ENCODE measurements around the gene BTBD2.

BTBD2 gene

DNA sequence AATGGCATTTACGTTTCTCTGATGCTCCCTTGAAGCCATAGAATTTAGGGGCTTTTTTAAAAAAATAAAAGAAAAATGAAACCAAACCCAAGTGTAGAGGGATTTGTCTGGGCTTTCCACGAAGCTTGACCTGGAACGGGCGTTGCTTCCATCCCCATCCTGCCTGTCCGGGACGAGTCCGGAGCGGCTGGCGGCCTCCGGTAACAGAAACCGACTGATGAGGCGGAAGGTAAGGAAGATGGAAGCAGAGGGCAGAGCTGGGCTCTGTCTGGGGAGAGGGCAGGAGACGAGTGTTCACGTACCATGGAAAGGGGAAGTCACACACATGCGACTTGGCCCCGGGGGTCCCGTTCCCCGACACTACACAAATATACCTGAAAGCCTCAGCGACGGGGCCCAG lies 34.3 kb downstream of the BTBD2 start:
- DNase-seq = no peak

DNA sequence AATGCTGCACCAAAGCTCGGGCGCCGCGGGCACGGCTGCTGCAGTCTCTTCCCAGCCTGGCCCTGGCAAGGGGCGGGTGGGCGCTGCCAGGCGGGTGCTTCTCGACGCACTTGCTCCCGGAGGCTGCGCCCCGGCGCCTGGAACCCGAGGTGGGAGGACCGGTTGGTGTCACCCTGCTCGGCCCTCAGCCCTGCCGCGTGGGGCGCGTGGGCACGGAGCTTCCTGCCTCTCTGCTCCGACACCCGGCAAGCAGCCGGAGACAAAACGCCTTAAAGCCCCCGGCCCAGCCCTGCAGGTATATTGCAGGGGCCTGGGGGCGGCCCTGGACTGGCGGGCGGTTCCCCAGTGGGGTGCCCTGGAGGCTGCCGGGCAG lies 34.7 kb downstream of the BTBD2 start:
- DNase-seq = no peak

DNA sequence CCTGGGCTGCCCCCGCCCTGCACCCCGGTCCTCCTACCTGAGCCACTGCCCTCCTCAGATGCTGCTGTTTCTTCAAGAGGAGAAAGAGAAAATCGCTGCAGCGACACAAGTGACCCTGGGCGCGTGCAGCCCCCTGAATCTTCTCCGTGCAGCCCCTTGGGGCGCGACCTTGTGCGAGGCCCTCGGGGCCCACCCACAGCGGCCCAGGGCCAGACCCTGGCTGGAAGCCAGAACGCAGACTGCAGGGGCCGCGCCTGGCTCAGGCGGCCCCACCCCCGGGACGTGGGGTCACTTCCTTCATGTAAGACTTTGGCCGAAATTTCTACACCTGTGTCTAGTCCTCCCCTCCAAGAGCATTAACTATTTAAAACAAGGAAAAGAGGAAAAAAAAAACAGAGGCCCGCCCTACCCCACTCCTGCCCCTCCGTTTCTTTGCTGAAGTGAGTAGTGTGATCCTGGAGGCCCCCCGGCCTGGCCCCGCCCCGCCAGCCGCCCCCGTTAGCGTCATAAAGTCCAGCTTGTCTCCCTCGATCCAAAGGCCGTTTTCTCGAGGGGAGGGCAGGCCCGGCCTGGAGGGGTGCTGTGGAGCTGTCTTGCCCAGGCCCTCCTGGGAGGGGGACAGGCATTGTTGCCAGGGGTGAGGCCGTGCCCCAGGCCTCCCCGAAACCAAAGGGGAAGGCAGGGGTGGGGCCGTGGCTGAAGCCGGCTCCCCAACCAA lies 35.3 kb downstream of the BTBD2 start:
- DNase-seq = no peak

DNA sequence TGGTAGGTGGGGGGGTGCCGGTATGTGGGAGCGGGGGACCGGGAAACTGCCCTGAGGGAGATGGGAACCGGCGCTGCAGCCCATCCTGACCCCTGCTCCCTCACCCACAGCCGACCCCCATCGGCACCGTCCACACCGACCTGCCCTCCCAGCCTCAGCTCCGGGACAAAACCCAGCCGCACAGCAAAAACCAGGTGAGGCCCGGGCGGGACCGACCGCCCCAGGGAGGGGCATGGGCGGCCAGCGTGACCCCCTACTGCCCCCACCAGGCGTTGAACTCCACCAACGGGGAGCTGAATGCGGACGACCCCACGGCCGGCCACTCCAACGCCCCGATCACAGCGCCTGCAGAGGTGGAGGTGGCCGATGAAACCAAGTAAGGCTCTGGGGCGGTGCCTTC lies 35.9 kb downstream of the BTBD2 start:
- no peak for DNase-seq

DNA sequence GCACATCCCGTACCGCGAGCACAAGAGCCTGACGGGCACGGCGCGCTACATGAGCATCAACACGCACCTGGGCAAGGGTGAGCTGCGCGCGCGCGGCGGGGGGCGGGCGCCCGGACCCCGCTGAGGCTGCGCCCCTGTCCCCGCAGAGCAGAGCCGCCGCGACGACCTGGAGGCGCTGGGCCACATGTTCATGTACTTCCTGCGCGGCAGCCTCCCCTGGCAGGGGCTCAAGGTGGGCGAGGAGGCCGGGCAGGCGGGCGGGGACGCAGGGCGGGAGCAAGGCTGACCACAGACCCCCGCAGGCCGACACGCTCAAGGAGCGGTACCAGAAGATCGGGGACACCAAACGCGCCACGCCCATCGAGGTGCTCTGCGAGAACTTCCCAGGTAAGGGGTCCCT lies 36.5 kb downstream of the BTBD2 start:
- DNase-seq = no peak

DNA sequence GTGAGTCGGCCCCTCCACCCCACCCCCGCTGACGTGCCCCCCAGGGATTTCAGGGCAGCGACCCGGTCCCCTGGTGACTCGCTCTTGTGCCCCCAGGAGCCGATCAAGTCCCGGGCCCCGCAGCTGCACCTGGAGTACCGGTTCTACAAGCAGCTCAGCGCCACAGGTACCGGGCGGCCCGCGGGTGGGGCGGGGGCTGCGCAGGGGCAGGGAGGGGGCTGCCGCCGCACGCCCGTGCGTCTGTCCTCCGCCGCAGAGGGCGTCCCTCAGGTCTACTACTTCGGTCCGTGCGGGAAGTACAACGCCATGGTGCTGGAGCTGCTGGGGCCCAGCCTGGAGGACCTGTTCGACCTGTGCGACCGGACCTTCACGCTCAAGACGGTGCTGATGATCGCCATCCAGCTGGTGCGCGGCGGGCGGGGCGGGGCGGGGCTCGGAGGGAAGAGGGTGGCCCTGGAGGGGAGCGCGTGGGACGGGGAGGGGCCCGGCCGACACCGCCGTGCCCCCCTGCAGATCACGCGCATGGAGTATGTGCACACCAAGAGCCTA lies 37.1 kb downstream of the BTBD2 start:
- no peak for DNase-seq

DNA sequence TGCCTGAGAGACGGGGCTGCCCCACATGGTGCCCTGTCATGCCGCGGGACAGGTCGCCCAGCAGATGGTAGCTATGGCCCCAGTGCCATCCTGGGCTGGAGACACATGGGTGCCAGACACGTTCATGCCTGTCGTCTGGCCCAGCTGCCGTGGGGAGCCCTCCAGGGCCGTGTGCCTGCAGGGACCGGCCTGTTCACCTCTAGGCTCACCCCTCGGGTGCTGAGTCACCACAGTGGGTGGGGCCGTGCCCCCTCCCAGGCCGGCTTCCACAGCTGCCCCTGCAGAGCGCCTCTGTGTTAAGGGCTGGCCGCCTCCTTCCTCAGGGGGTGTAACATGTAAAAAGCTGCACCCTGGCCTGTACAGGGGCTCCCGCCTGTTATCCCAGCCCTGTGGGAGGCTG lies 38.4 kb downstream of the BTBD2 start:
- no peak for DNase-seq

DNA sequence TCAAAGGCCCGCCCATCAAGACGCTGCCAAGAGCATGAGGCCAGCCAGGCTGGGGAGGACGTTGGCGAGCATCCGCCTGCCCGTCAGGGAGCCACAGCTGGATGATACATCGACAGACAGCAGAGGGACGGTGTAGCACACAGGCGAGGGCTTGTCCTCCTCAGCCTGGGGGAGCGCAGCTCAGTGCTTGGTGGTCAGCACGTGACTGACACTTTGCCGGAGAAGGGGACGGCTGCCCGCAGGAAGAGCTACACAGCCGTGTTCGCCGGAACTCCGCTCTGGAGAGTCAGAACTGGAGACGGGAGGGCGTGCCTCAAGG lies 40.4 kb downstream of the BTBD2 start:
- DNase-seq = no peak

DNA sequence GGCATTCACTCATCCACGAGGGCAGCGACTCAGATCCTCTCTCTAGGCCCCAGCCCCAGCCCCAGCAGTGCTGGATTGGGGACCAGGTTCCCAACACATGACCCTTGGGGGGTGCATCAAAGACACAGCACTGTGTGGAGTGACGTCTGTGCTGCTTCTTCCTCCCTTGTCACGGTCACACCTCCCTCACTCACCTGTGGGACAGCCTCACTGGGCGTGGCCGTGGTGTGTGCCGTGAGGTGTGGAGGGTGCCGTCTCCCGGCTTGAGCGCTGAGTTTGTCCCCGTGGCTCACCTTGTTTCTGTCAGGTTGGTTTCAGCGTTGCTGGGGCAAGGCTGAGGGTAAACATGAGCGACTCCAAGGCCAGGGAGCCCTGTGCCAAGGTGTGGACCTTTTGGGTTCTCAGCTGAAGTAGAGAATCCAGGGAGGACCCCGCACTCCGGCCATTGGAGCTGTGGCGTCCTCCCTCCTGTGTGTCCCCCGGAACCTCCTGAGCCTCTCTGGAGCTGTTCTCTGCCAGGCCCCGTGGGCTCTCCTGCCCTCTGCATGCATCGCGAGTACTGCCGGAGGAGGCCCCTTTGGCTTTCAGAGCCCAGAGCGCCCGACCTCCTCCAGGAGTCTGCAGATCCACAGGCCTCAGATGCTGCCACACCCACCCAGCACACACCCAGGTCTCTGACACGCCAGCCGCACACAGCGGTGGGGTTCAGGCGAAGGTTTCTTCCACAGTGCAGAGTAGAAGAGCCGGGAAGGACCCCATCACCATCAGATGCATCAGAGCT lies 40.9 kb downstream of the BTBD2 start:
- DNase-seq = no peak

DNA sequence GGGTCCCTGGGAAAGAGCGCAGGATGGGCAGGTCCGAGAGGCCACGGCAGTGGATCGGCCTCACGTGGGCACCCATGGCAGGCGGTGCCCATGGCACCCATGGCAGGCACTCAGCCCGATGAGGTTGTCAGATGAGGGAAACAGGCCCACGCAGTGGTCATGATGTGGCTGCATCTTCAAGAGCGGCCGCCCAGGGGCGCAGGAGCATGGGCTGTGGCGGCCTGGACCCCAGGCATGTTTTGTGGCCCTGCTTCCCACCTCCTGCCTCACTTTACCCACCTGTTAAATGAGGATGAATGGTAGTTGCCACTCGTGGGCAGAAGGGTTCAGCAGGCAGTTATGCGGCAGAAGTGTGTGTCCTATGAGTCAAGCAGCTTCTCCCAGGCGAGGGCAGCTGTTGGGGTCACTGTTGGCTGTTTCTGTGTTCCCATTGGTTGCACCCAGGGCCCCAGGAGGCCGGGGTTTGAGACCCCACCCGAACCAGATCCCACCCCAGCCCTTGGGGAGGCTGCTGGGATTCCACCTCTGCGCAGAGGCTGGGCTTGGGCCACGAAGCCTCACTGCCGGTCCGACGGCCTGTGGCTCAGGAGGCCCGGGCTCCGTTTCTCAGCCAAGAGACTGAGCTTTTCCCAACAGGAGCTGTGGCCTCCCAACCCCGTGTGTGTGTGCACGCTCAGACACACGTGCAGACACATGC lies 44.6 kb downstream of the BTBD2 start:
- DNase-seq = no peak

DNA sequence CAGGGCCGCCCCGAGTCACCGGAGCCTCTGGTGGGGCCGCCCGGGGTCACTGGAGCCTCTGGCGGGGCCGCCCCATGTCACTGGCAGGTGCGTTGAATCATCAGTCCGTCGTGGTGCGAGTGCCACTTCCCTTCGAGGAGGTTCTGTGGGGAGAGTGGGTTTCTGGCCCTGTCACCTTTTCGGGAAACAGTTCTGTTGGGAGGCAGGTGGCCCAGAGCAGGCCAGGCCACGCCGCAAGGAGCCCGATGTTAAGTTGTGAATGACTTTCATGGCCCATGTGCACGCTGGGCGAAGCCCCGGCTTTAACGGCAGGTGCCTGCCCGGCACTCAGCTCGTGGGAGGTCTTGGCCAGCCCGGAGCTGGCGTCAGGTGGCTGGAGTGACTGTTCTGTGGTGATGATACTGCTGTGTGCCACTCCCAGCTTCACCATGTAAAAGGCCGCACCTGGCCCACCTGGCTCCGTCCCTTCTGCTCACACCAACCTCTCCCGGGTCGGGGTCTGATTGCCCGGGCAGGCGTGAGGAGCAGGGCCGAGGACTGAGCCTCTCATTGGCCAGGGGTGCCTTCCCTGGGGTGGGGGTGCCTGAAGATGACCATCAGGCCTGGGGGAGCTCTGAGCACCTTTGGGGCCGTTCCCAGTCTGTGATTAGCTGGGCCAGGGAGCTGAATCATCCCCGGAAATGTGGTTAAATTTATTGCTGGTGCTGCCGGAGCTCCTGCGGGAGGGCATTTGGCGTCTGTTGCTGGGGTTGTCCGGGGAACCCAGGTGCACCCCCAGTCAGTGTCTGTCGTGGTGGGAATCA lies 45.3 kb downstream of the BTBD2 start:
- DNase-seq = no peak

DNA sequence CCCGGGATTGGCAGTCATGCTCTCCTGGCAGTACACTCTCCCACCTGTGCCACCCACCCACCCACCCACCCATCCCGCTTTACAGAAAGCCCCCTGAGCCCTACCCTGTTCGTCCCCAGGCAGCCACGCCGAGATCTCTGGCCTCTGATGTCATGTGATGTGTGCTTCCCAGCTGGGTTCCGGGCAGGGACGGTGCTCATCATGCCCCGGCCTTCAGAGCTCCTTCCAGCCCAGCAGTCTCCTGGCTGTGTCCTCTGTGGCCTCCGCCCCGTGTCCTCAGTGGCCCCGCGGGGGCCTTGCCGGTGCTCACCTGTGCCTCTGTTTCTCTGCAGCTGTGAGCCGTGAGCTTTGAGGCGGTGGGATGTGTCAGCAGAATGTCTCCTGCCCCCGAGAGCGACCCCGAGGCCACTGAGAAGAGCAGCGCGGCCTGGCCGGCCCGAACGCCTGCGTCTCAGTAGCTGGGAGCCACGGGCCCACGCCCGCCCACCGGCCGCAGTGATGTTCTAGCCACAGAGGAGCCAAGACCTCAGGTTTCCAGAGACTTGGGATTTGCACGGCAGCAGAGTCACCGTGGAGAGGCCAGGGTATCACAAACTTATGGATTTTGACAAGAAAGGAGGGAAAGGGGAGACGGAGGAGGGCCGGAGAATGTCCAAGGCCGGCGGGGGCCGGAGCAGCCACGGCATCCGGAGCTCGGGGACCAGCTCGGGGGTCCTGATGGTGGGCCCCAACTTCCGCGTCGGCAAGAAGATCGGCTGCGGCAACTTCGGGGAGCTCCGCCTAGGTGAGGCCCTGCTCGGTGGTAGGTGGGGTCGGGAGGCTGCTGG lies 46.1 kb downstream of the BTBD2 start:
- DNase-seq = no peak

DNA sequence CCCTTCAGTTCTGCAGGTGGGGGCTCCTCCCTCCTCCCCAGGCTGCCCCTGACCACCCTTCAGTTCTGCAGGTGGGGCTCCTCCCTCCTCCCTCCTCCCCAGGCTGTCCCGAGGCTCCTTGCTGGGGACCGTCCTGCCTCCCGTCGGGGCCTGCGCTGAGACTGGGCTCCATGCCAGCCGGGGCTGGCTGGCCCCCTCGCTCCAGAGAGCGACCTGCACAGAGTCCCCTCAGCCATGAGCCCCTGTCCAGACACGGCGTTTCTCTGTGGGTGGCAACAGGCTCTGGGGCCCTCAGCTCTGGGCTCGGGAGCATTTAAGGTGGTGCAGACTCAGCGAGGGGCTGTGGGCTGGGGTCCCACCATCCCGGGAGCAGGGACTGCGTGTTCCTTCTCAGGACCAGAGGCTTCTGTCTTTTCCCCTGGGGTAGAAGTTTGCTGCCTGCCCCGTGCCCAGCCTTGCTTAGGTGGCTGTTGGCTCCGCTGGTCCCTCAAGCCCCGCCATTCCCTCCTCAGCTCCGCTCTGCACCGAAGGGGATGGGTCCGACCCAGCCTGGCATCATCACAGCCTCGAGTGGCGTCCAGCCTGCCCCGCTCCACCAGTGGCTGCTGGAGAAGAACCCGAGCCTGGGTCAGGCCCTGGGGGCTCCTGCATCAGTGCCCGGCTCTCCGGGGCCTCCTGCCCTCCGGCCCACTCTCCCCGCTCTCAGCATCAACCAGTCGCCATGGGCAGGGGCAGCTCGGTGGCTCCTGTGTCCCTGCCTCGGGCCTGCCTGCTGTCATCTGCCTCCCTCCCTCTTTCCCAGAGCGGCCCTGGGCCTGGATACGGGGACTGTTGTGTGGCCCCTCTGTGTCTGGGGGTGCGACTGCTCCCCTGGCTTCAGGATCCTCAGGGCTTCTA lies 47.0 kb downstream of the BTBD2 start:
- DNase-seq = no peak

DNA sequence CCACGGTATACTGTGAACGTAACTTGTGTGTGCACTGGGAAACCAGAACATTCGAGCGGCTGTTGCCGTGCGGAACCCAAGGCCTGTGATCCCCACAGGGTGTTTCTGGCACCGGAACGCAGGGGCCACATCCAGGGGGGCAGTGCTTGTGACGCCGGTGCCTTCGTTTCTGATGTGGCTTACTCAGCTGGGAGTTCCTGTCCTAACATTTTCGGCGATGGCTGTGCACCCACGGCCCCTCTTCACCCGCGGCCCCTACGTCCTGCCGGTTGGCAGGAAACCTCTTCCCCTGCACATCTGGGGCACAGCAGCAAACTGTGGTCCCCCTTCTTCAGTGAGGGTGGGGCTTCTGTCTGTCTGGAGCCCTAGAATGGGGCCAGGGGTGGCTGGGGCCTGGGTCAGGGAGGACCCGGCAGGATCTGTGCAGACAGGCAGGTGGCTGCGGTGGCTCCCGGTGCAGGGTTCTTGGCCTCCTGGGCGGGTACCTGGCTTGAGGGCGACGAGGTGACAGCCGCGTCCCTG lies 48.4 kb downstream of the BTBD2 start:
- no peak for DNase-seq

DNA sequence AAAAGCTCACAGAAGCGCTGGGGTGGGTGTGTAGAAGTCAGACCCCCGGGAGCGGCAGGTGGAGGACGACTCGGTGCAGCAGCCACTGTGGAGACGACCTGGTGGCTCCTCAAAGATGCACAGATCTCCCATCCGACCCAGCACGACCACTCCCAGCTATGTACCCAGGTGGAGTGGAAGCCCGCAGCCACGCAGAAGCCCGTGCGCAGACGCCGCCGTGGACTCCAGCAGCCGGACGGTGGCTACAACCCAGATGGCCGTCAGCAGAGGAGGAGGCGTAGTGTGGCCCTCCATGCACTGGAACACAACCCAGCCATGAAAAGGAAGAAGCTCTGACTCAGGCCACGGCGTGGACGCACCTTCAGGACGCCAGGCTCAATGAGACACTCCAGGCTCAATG lies 52.8 kb downstream of the BTBD2 start:
- DNase-seq = no peak

DNA sequence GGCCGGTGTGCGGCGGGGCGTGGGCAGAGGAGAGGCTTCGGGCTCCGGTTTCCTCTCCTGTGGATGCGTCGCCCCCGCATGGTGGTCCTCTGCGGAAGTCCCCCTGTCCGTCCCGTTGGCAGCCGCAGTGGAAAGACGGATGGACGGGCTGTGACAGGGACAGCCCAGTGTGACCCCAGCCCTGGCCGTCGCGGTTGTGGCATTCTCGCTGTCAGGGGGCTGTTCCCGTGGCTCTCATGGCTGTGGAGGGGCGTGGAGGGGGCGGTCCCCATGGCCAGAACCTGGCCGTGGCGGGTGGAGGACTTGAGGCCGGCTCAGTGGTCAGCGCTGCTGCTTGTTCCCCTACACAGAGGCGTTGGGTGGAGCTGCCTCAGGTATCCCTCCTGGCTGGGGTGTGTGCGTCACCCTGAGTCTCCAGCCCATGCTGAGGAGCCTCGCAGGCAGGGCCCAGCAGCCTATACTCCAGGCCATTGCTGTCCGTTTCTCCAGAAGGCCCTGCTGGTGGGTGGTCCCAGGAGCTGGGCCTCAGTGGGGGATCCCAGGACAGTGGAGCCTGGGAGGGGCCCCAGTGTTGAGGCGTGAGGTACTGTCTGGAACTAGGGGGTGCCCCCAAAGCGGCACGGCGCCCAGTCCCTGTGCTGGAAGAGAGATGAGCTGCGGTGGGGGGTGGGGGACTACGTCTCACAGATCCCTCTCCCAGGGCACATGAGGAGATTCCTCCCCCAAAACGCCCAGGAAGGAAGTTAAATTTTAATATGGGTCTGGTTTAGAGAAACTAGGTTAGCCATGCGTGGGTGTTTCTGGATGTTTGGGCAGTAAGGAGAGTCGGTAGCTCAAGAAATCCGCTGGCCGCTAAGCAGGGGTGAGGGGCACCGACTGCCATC lies 54.3 kb downstream of the BTBD2 start:
- DNase-seq = no peak

DNA sequence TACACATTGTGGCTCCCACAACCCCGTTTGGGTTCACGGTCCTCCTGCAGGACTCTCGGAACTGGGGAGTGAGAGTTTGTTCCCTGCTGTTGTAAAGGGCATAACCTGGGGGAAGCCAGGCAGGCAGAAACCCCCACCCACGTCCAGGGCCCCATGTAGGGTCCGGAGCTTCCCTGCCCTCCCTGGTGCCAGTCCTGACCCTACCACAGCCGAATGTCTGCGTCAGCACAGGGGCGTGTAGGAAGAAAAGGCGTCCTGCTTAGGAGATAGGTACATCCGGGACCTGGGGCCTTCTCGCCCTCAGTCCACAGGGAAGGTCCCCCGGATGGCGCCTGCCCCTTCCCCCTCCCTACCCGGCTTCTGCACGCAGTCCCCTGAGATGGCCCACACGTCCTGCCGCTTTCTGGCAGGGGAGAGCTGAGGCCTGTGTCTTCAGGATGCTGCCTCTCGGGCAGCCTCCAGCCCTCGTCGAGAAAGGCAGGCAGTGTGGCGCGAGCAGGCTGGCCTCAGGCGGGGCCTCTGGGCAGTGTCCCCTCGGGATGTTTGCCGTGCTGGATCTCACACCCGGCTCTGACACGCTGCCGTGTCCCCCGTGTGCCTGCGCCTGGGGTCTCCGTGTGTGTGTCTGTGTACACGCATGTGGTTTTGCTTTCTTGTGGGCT lies 55.5 kb downstream of the BTBD2 start:
- no peak for DNase-seq

DNA sequence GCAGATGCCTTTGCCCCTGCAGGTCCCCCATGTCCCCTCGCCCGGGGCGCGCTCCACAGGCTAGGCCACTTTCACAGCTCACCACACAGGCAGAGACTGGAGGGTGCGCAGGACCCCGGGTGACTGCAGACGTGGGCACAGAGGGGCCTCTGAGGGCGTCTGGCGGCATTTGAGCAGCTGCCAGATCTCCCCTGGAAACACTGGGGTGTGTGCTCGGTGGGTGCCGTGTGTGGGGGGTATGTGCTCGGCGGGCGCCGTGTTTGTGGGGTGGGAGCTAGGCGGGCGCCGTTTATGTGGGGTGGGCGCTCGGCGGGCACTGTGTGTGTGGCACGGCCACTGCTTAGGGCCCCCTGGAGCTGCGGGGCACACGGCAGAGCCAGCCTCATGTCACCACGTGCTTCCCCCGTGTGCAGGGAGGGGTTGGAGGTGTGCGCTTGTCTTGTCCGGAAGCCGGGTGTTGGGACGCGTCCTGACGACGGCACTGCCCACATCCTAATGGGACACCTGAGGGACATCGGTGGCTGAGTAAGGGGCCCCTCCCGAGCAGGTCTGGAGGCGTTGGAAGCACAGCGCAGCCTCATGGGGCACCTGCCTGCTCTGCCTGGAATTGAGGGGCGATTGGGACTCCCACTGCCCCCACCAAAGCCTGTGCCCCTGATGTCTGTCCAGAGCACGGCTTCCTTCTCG lies 57.8 kb downstream of the BTBD2 start:
- DNase-seq = no peak
